Psoas muscle (tissue), 8 donors: ENCODE results near the gene SPTLC1. TPM values are rescaled to one million over a fixed set of nuclear protein-coding genes. Genes with fewer than 3 reads are reported as not detected.
A peak's percentile ranks its signal among the peaks of the same experiment; 100 is the strongest.
"Not testable (repeated sequence)": the region's sequence is repeated elsewhere in the genome, so short reads cannot be mapped to it uniquely, and the experiment has no call there.

Source experiments
- ATAC-seq, 4 donors: fragments of 200-7000 bp; cut with Tn5 transposase; one replicate each; pipeline ENCODE4 v1.9.1; 2020; ENCODE audit warnings: moderate library complexity in 3 of 4, mild to moderate bottlenecking in 2 of 4
- DNase-seq, 2 donors: peaks; one replicate each; pipeline ENCODE4 v3.0.0-alpha.2; 2020
- H3K27ac ChIP-seq: fragments of 200-600 bp; one replicate; pipeline ENCODE4 v1.8.0; 2022
- H3K27me3 ChIP-seq, 3 donors: fragments of 200-600 bp in 1 of 3; one replicate each; pipeline versions ENCODE4 v1.6.1 to v1.8.0; 2013 to 2022; ENCODE audit warnings: low read length in 2 of 3, mild to moderate bottlenecking in 2 of 3, moderate library complexity in 1 of 3; ENCODE audit not compliant: insufficient read depth in 3 of 3
- H3K36me3 ChIP-seq, 2 donors: fragments of 200-600 bp in 1 of 2; one replicate each; pipeline versions ENCODE4 v1.6.1 to v1.8.0; 2013 to 2022; ENCODE audit warnings: low read depth in 1 of 2, mild to moderate bottlenecking in 1 of 2, moderate library complexity in 1 of 2; ENCODE audit not compliant: insufficient read depth in 1 of 2
- H3K4me1 ChIP-seq: fragments of 200-600 bp; one replicate; pipeline ENCODE4 v1.8.0; 2022
- H3K4me3 ChIP-seq: fragments of 200-600 bp; one replicate; pipeline ENCODE4 v1.8.0; 2022; ENCODE audit warnings: mild to moderate bottlenecking
- H3K9me3 ChIP-seq: fragments of 200-600 bp; one replicate; pipeline ENCODE4 v1.8.0; 2022
- CTCF ChIP-seq: fragments of 200-600 bp; IDR thresholded peaks from one replicate; pipeline ENCODE4 v1.8.0; 2022; ENCODE audit warnings: antibody characterized with exemption
- WGBS, 3 donors: extraction: QIAGEN DNeasy Blood & Tissue Kit; methylation state at CpG; one replicate each; pipeline versions ENCODE4 v1.1.6 to v1.1.7; 2013; 5-methylcytosine and 5-hydroxymethylcytosine counted together
- intact Hi-C, 2 donors: fragments of 100-400 bp; cut with DNase I; formaldehyde crosslinking; loops; one replicate each; pipeline versions ENCODE4 v1.11.0 to v1.14.2; 2022
- polyA plus RNA-seq, 3 donors: library from polyadenylated mRNA; stranded (reverse); fragments of 200-250 nt; gene quantifications; one replicate each; pipeline ENCODE4 v1.2.3, GENCODE V29; 2013
- total RNA-seq, 4 donors: library from RNA; stranded (reverse); fragmentation: NEBNext Ultra II Directional in 2 of 4; extraction: Animal tissue kit (Norgen Biotek cat#: 25700) in 2 of 4; gene quantifications; one replicate each; pipeline versions ENCODE4 v1.2.1 to v1.2.4, GENCODE V29; 2021 to 2023
- donor health status: healthy with polysubstance abuse.
- donor health status: DM: no; HTN: no; CAD: no; lungs with moderate emphysema.
- donor health status: Bipolar disorder and iron deficiency.
- donor health status: healthy.
- donor health status: DM: yes; HTN: yes; CAD: no.
- donor health status: DM: no; HTN: no; CAD: no.
- donor health status: DM: no; HTN: no; CAD: no.
- donor health status: DM: yes; HTN: yes; CAD: no.

SPTLC1 gene
- total and polyA plus RNA-seq, 7 donors: 12.2 to 29.8 (median 20.9) TPM

GRCh38 chr9:92136184-92136858 is 21.1 kb upstream of the SPTLC1 start:
- Histone ChIP-seq H3K27ac (no peak overlapping the region), H3K36me3 (no peaks in the 10 kb centered on the region), H3K4me3 (no peak overlapping the region), H3K9me3 (no peaks in the 10 kb centered on the region), H3K4me1 (no peaks in the 10 kb centered on the region), H3K27me3 (peaks cover 0 to 14% (median 8%) of the 10 kb centered on the region in 3 donors)
- intact Hi-C loops: loop anchor here (5.0 kb wide), 2 partner anchors 496 to 501 kb away; no protein-coding TSS in a partner anchor
- 66 to 68% (median 66%) methylated on average over 16 to 19 of the region's 19 CpGs for WGBS, 3 donors
- TF ChIP-seq CTCF: no peak
- DNase-seq (no peak), ATAC-seq (no peak)

GRCh38 chr9:92135576-92135975 is 20.4 kb upstream of the SPTLC1 start:
- Histone ChIP-seq H3K27ac (no peak overlapping the region), H3K27me3 (peaks cover 0 to 7% (median 2%) of the 10 kb centered on the region in 3 donors), H3K9me3 (no peaks in the 10 kb centered on the region), H3K4me1 (no peaks in the 10 kb centered on the region), H3K4me3 (no peak overlapping the region), H3K36me3 (no peaks in the 10 kb centered on the region)
- DNase-seq (no peak), ATAC-seq (no peak)
- WGBS, 3 donors: 56 to 70% (median 68%) methylated on average over 7 of the region's 7 CpGs
- TF ChIP-seq CTCF: no peak
- intact Hi-C loops: loop anchor here (5.0 kb wide), 2 partner anchors 497 to 502 kb away; no protein-coding TSS in a partner anchor

GRCh38 chr9:92133949-92134604 is 18.9 kb upstream of the SPTLC1 start:
- no peaks in the 10 kb centered on the region for H3K36me3 ChIP-seq
- peak; percentile 72 to 94 (median 82) for ATAC-seq
- peak overlapping the region; percentile 3 for H3K4me3 ChIP-seq
- DNase-seq: peak; percentile 74 to 87
- H3K9me3 ChIP-seq: no peaks in the 10 kb centered on the region
- intact Hi-C loops: no loop called here
- peak; percentile 87 for TF ChIP-seq CTCF
- no peak overlapping the region for H3K27ac ChIP-seq
- WGBS, 3 donors: 8 to 10% (median 8%) methylated on average over 19 of the region's 19 CpGs
- H3K4me1 ChIP-seq: no peaks in the 10 kb centered on the region
- H3K27me3 ChIP-seq: no peaks in the 10 kb centered on the region

GRCh38 chr9:92132913-92133312 is 17.7 kb upstream of the SPTLC1 start:
- H3K27ac ChIP-seq, H3K4me3 ChIP-seq, H3K27me3 ChIP-seq, DNase-seq, H3K9me3 ChIP-seq, H3K4me1 ChIP-seq, intact Hi-C loops, H3K36me3 ChIP-seq, ATAC-seq: not testable (repeated sequence)
- WGBS, 3 donors: 89 to 100% (median 90%) methylated on average over 1 of the region's 1 CpG

GRCh38 chr9:92132501-92132900 is 17.3 kb upstream of the SPTLC1 start:
- intact Hi-C loops: no loop called here
- 94 to 100% (median 100%) methylated on average over 1 of the region's 1 CpG for whole genome bisulfite sequencing, 3 donors
- H3K4me3 ChIP-seq: no peak overlapping the region
- H3K9me3 ChIP-seq: no peaks in the 10 kb centered on the region
- ATAC-seq (no peak), DNase-seq (no peak)
- no peaks in the 10 kb centered on the region for H3K4me1 ChIP-seq
- no peaks in the 10 kb centered on the region for H3K36me3 ChIP-seq
- no peaks in the 10 kb centered on the region for H3K27me3 ChIP-seq
- H3K27ac ChIP-seq: no peak overlapping the region
- no peak for TF ChIP-seq CTCF
